ENCODE results near the gene WHRN.

The WHRN gene

GRCh38 chr9:114414346-114414745 lies 90.9 kb downstream of the WHRN start:
- Histone ChIP-seq H3K9ac (ENCODE audit: low read length) (no peak overlapping the region), H3K4me1 (ENCODE audit: control insufficient read depth, insufficient read depth, low read length) (peaks cover 10% of the 10 kb centered on the region), H3K4me3 (ENCODE audit: low read length) (no peak overlapping the region), H3K27me3 (ENCODE audit: control insufficient read depth, insufficient read depth, low read length) (no peaks in the 10 kb centered on the region), H3K36me3 (ENCODE audit: control insufficient read depth, insufficient read depth, low read length) (no peaks in the 10 kb centered on the region), H3K27ac (ENCODE audit: low read depth, low read length) (peak overlapping the region; percentile 24)

GRCh38 chr9:114413861-114414301 lies 91.4 kb downstream of the WHRN start:
- H3K27ac ChIP-seq (ENCODE audit: low read depth, low read length): peak overlapping the region; percentile 24
- no peaks in the 10 kb centered on the region for H3K27me3 ChIP-seq (ENCODE audit: control insufficient read depth, insufficient read depth, low read length)
- no peak overlapping the region for H3K9ac ChIP-seq (ENCODE audit: low read length)
- no peak overlapping the region for H3K4me3 ChIP-seq (ENCODE audit: low read length)
- H3K4me1 ChIP-seq (ENCODE audit: control insufficient read depth, insufficient read depth, low read length): peaks cover 10% of the 10 kb centered on the region
- H3K36me3 ChIP-seq (ENCODE audit: control insufficient read depth, insufficient read depth, low read length): no peaks in the 10 kb centered on the region

- H3K4me3 ChIP-seq (ENCODE audit: low read length): no peak overlapping the region
- no peak overlapping the region for H3K27ac ChIP-seq (ENCODE audit: low read depth, low read length)
- no peaks in the 10 kb centered on the region for H3K27me3 ChIP-seq (ENCODE audit: control insufficient read depth, insufficient read depth, low read length)
- no peak overlapping the region for H3K9ac ChIP-seq (ENCODE audit: low read length)
- H3K36me3 ChIP-seq (ENCODE audit: control insufficient read depth, insufficient read depth, low read length): no peaks in the 10 kb centered on the region
- peaks cover 10% of the 10 kb centered on the region for H3K4me1 ChIP-seq (ENCODE audit: control insufficient read depth, insufficient read depth, low read length)
Measured at GRCh38 chr9:114412048-114412683, 93.1 kb downstream of the WHRN start.

GRCh38 chr9:114411452-114411851 lies 93.8 kb downstream of the WHRN start:
- H3K4me3 ChIP-seq (ENCODE audit: low read length): no peak overlapping the region
- no peak overlapping the region for H3K27ac ChIP-seq (ENCODE audit: low read depth, low read length)
- H3K9ac ChIP-seq (ENCODE audit: low read length): no peak overlapping the region
- H3K27me3 ChIP-seq (ENCODE audit: control insufficient read depth, insufficient read depth, low read length): no peaks in the 10 kb centered on the region
- H3K36me3 ChIP-seq (ENCODE audit: control insufficient read depth, insufficient read depth, low read length): no peaks in the 10 kb centered on the region
- H3K4me1 ChIP-seq (ENCODE audit: control insufficient read depth, insufficient read depth, low read length): peaks cover 10% of the 10 kb centered on the region

- Histone ChIP-seq H3K27ac (ENCODE audit: low read depth, low read length) (no peak overlapping the region), H3K4me1 (ENCODE audit: control insufficient read depth, insufficient read depth, low read length) (peaks cover 10% of the 10 kb centered on the region), H3K27me3 (ENCODE audit: control insufficient read depth, insufficient read depth, low read length) (no peaks in the 10 kb centered on the region), H3K36me3 (ENCODE audit: control insufficient read depth, insufficient read depth, low read length) (no peaks in the 10 kb centered on the region), H3K9ac (ENCODE audit: low read length) (no peak overlapping the region), H3K4me3 (ENCODE audit: low read length) (no peak overlapping the region)
Measured at GRCh38 chr9:114410910-114411309, 94.4 kb downstream of the WHRN start.

GRCh38 chr9:114409842-114410241 lies 95.4 kb downstream of the WHRN start:
- peaks cover 10% of the 10 kb centered on the region for H3K4me1 ChIP-seq (ENCODE audit: control insufficient read depth, insufficient read depth, low read length)
- H3K27ac ChIP-seq (ENCODE audit: low read depth, low read length): no peak overlapping the region
- H3K36me3 ChIP-seq (ENCODE audit: control insufficient read depth, insufficient read depth, low read length): no peaks in the 10 kb centered on the region
- H3K9ac ChIP-seq (ENCODE audit: low read length): no peak overlapping the region
- no peaks in the 10 kb centered on the region for H3K27me3 ChIP-seq (ENCODE audit: control insufficient read depth, insufficient read depth, low read length)
- no peak overlapping the region for H3K4me3 ChIP-seq (ENCODE audit: low read length)

- H3K4me1 ChIP-seq (ENCODE audit: control insufficient read depth, insufficient read depth, low read length): peaks cover 6% of the 10 kb centered on the region
- no peak overlapping the region for H3K4me3 ChIP-seq (ENCODE audit: low read length)
- no peaks in the 10 kb centered on the region for H3K36me3 ChIP-seq (ENCODE audit: control insufficient read depth, insufficient read depth, low read length)
- no peaks in the 10 kb centered on the region for H3K27me3 ChIP-seq (ENCODE audit: control insufficient read depth, insufficient read depth, low read length)
- no peak overlapping the region for H3K27ac ChIP-seq (ENCODE audit: low read depth, low read length)
- no peak overlapping the region for H3K9ac ChIP-seq (ENCODE audit: low read length)
Measured at GRCh38 chr9:114409103-114409780, 96.0 kb downstream of the WHRN start.

GRCh38 chr9:114408645-114409044 lies 96.6 kb downstream of the WHRN start:
- Histone ChIP-seq H3K27ac (ENCODE audit: low read depth, low read length) (no peak overlapping the region), H3K27me3 (ENCODE audit: control insufficient read depth, insufficient read depth, low read length) (no peaks in the 10 kb centered on the region), H3K36me3 (ENCODE audit: control insufficient read depth, insufficient read depth, low read length) (no peaks in the 10 kb centered on the region), H3K9ac (ENCODE audit: low read length) (no peak overlapping the region), H3K4me3 (ENCODE audit: low read length) (no peak overlapping the region), H3K4me1 (ENCODE audit: control insufficient read depth, insufficient read depth, low read length) (peaks cover 1% of the 10 kb centered on the region)

GRCh38 chr9:114407889-114408288 lies 97.4 kb downstream of the WHRN start:
- Histone ChIP-seq H3K4me3 (ENCODE audit: low read length) (no peak overlapping the region), H3K36me3 (ENCODE audit: control insufficient read depth, insufficient read depth, low read length) (no peaks in the 10 kb centered on the region), H3K4me1 (ENCODE audit: control insufficient read depth, insufficient read depth, low read length) (no peaks in the 10 kb centered on the region), H3K27ac (ENCODE audit: low read depth, low read length) (no peak overlapping the region), H3K9ac (ENCODE audit: low read length) (no peak overlapping the region), H3K27me3 (ENCODE audit: control insufficient read depth, insufficient read depth, low read length) (no peaks in the 10 kb centered on the region)

- Histone ChIP-seq H3K9ac (ENCODE audit: low read length) (no peak overlapping the region), H3K27me3 (ENCODE audit: control insufficient read depth, insufficient read depth, low read length) (no peaks in the 10 kb centered on the region), H3K36me3 (ENCODE audit: control insufficient read depth, insufficient read depth, low read length) (no peaks in the 10 kb centered on the region), H3K27ac (ENCODE audit: low read depth, low read length) (no peak overlapping the region), H3K4me1 (ENCODE audit: control insufficient read depth, insufficient read depth, low read length) (no peaks in the 10 kb centered on the region), H3K4me3 (ENCODE audit: low read length) (no peak overlapping the region)
Measured at GRCh38 chr9:114406441-114406840, 98.8 kb downstream of the WHRN start.

GRCh38 chr9:114405294-114406034 lies 99.8 kb downstream of the WHRN start:
- H3K9ac ChIP-seq (ENCODE audit: low read length): no peak overlapping the region
- H3K36me3 ChIP-seq (ENCODE audit: control insufficient read depth, insufficient read depth, low read length): no peaks in the 10 kb centered on the region
- no peaks in the 10 kb centered on the region for H3K27me3 ChIP-seq (ENCODE audit: control insufficient read depth, insufficient read depth, low read length)
- H3K4me1 ChIP-seq (ENCODE audit: control insufficient read depth, insufficient read depth, low read length): no peaks in the 10 kb centered on the region
- H3K27ac ChIP-seq (ENCODE audit: low read depth, low read length): no peak overlapping the region
- no peak overlapping the region for H3K4me3 ChIP-seq (ENCODE audit: low read length)

GRCh38 chr9:114404531-114404930 lies 100.7 kb downstream of the WHRN start:
- no peak overlapping the region for H3K27ac ChIP-seq (ENCODE audit: low read depth, low read length)
- H3K9ac ChIP-seq (ENCODE audit: low read length): no peak overlapping the region
- no peaks in the 10 kb centered on the region for H3K4me1 ChIP-seq (ENCODE audit: control insufficient read depth, insufficient read depth, low read length)
- H3K4me3 ChIP-seq (ENCODE audit: low read length): no peak overlapping the region
- H3K36me3 ChIP-seq (ENCODE audit: control insufficient read depth, insufficient read depth, low read length): no peaks in the 10 kb centered on the region
- H3K27me3 ChIP-seq (ENCODE audit: control insufficient read depth, insufficient read depth, low read length): no peaks in the 10 kb centered on the region
